NCI-H146 treated with DMSO at 0.1 percent for 48 hours (cell line): ENCODE results near the gene RBM41.
"Not testable (repeated sequence)": the region's sequence is repeated elsewhere in the genome, so short reads cannot be mapped to it uniquely, and the experiment has no call there.

ENCODE experiments used
- DNase-seq: peaks from one replicate; lab custom pipeline; 2025; ENCODE audit not compliant: unreplicated experiment; lab: John Stamatoyannopoulos, UW

RBM41 gene

DNA sequence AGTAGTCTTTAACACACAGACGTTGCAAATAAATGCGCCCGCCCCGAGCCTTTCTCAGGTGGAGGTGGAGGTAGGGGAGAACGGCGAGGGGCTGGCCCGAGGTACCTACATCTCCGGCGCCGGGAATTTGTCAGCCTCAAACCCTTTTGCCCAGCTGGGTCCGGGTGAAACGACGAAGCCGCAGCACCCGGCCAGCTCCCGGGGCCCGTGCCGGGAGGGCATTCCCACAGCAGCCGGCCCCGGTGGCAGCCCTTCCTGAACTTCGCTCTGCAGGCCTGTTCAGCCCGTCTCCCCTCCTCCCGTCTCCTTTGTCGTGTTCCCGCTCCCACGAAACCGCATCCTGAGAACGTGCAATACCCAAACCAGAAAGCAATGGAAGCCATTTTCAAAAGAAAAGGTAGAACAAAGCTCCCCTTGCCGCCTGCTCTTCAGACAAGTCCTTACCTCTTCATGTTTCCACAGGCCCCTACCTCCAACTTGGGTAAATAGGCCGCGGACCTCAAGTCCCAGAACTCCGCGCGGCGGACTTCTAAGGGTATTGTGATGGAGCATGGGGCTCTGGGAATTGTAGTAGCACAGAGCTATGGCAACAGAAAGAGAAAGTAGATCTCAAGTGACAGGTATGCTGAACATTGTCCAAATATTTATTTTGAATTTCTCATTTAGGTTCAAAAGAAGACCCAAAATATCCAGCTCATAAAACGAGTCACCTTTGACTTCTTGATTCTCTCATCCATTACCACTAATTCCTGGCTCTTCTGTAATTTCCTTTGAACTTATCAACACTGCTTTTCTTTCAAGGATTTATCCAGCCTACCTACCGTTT, at the start of gene RBM41:
Gene RBM41, minus strand, starts transcription at position 501 of the 826 bp plus-strand sequence. Its CDS starts 49 bp downstream, at position 452.
- peak; percentile 39 for DNase-seq

DNA sequence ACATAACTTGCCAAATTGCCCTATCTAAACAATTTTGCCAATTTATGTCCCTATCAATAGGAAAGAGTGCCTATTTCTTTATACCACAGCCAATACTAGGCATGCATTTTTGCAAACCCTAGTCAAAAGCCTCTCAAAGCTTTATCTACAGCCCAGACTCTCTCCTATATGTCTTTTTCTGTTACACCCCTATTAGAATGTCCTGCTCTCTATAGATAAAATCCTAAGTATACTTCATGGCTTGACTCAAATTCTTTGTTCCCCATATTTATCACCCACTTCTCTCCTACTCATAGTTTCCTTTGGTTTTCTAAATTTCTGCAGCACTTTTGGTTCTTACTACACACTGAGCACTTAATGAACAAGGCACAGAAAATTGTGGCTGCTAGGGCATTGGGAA, 49.6 kb upstream of the RBM41 start:
- DNase-seq = no peak

DNA sequence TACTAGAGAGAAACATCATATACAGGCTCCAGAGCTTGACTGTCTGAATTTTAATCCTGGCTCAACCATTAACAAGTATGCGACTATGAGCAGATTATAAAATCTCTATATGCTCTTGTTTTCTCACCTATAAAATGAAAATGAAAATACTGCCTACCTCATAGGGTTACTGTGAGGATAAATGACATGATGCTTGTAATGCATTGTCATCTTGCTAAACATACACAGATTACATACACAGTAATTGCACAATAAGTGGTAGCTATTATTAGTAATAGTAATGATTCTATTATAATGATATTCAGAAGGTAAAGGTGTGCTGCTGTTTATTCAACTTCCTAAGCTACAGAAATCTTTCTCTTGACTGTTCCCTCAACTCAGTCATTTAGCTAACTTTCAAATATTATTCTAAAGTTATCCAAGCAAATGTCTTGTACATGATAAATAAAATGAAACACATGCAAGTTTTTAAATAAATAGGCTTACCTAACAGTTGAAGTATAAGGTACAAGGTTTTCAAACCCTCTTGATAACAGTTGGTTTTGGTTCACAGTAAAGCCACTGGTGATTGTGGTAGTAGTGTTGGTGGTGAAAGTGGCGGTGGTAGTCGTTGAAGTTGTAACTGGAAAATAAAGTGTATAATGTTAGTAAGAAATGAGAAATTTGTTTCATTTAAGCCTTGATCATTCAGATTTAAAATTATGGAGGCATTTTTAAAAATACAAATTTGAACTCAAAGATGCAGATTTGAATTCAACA, 48.7 kb upstream of the RBM41 start:
- DNase-seq = no peak

DNA sequence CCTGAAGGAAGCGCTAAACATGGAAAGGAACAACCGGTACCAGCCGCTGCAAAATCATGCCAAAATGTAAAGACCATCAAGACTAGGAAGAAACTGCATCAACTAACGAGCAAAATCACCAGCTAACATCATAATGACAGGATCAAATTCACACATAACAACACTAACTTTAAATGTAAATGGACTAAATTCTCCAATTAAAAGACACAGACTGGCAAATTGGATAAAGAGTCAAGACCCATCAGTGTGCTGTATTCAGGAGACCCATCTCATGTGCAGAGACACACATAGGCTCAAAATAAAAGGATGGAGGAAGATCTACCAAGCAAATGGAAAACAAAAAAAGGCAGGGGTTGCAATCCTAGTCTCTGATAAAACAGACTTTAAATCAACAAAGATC, 39.0 kb upstream of the RBM41 start:
- DNase-seq = not testable (repeated sequence)

DNA sequence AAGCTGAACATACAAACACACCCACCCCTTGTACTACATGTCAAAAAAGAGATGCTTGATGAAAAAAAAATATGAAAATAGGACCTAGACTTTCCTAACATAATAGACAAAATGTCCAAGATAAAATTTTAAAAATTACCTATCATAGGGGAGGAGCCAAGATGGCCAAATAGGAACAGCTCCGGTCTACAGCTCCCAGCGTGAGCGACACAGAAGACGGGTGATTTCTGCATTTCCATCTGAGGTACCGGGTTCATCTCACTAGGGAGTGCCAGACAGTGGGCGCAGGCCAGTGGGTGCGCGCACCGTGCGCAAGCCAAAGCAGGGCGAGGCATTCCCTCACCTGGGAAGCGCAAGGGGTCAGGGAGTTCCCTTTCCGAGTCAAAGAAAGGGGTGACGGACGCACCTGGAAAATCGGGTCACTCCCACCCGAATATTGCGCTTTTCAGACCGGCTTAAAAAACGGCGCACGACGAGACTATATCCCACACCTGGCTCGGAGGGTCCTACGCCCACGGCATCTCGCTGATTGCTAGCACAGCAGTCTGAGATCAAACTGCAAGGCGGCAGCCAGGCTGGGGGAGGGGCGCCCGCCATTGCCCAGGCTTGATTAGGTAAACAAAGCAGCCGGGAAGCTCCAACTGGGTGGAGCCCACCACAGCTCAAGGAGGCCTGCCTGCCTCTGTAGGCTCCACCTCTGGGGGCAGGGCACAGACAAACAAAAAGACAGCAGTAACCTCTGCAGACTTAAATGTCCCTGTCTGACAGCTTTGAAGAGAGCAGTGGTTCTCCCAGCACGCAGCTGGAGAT, 37.2 kb upstream of the RBM41 start:
- not testable (repeated sequence) for DNase-seq

DNA sequence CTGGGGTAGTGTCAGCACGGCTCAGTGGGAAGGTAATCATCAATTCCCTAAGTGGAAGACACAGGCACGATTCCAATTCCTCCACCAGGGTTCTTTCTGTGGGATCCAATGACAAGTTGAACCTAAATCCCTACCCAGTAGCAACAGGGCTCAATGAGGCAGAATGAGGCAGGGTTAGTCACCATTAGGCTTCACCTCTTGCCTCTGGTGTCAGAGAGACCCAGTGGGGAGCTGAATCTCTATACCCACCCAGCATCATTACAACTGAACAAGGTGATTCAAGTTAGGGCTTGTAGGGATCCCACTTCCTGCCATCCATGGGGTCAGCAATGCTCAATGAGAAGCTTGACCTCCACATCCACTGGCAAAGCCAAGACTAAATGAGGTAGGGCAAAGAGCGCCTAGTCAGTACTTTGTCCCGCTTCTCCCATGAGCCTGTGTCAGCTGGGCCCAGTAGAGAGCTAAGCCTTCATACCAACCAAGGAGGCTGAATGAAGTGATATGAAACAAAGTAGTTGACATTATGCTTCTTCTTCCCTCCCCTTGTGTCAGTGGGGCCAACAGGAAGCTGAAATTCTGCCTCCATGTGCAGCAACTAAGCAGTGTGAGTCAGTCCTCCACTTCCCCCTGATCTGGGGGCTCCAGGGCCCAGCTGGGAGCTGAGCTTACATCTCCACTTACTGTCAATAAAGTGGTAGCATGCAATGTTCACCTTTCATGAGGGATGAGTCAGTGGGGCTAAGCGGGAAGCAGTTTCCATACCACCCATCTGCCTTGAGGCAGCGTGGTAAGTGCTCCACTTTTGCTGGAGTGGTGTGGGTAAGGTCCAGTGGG, 36.4 kb upstream of the RBM41 start:
- DNase-seq = peak; percentile 3

DNA sequence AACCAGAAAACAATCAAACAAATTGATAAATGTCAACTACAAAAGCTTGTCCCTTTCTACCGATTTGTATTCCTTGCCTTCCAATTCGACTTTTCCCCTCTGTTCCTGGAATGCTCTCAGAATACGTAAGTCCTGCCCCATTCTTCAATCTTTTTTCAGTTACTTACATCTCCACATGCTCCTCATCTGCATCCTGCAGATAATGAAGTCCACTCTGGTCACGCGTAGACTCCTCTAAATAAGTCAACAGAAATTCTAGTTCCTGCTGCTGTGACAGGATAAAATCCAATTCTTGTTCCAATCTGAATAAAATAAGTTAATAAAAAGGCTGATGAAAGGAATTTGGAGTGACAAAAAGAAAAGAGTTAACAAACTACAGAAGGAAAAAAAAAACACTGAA, 34.4 kb upstream of the RBM41 start:
- DNase-seq = no peak

DNA sequence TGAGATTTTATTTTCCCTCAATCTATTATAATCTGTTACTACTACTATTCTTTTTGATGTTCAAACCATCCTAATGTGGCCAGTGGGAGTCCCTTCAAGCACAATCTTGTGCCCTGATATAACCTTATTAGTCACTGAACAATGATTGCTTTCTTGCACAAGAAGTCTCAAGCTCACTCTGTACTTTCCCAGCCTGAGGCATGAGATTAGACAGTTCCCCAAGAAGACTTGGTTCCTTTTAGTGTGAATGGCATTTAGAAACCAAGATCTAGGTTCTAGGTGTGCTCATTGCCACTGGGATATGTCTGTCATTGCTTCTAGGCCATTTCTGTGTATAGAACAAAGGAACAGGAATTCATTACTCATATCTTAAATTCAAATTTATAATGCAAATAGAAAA, 28.0 kb upstream of the RBM41 start:
- DNase-seq = no peak

DNA sequence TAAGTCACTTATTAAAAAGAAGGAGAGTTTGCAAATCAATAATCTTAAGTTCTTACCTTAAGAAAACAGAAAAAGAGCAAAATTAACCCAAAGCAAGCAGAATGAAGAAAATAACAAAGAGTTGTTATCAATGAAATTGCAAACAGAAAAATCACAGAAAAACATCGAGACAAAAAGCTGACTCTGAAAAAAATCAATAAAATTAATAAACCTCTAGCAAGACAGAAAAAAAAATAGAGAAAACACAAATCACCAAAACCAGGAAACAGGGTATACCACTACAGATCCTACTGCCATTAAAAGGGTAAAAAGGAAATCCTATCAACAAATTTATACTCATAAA, 17.3 kb upstream of the RBM41 start:
- DNase-seq = no peak

DNA sequence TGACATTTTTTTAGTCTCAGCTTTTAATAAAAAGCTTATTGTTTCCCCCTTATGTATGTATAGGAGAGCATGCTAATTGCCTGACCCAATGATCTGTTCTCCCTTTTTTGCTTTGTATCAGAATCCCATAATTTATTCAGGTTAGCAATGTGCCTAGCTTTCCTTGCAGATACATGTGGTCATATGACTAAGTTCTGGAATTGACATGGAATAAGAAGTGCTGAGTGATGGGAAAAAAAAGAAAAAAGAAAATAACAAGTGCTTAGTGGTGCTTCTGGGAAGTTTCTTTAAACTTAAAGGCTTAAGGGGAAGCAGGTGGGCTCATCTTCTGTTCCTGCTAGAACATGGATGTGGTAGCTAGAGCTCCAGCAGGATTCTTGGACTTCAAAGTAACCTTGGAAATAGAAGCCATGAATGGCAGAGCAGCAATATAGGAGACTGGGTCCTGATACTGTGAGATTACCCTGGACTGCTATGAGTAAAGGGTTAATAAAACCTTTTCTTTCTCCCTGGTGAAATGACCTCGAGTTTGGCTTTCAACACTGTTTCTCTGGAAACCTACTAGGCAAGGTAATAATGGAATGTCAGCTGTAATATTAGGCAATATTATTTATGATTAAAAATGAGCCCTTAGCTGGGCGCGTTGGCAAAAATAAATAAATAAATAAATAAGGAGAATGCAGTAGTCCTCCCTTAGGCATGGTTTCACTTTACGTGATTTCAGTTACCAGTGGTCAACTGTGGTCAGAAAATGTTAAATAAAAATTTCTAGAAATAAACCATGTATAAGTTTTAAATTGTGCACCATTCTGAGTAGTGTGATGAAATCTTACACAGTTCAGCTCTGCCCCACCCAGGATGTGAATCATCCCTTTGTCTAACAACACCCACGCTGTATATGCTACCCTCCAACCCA, 16.7 kb upstream of the RBM41 start:
- no peak for DNase-seq

DNA sequence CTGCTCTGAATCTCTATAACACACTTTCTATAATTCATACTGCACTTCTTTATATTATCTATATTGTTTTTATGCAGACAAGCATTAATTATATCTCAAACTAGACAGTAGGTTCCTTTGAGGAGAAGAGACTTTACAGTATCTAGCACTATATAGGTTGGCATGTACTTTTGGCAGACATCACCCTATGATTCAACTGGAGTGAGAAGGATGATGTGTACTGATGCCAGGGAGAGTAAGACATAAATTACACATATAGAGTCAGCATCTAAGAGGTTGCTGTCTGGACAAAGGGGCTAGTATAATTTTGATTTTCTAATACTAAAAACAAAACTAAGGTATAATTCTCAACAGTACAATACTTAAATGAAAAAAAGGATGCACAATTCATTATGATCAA, 5.1 kb upstream of the RBM41 start:
- no peak for DNase-seq

DNA sequence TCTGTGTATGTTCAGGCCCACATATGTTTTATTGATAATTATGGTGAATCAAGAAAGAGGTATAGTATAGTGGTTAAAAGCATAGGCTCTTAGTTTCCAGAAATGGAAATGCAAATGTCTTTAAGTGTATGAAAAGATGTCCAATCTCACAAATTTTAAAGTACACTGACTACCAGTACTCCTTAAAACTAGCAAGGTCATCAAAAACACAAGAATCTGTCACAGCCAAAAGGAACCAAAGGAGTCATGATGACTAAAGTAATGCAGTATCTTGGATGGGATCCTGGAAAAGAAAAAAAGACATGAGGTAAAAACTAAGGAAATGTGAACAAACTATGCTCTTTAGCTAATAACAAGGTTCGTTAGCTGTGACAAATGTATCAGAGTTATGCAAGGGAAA, 661 bp upstream of the RBM41 start:
- DNase-seq = no peak

DNA sequence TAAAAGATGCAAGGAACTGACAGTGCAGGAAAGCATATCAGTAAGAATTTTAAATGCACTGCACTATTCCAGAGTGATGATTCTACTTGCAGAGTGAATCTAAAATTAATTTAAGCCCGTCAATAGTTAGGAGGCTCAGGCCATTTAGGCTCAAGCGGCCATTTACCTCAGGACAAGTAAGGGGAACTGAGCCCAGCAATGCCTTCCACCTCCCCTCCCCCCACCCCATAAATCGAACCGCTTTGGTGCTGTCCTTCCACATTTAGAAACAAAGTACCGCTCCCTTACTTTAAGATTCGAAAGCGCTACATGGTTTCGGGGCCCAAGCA, 665 bp downstream of the RBM41 start:
- DNase-seq = no peak

DNA sequence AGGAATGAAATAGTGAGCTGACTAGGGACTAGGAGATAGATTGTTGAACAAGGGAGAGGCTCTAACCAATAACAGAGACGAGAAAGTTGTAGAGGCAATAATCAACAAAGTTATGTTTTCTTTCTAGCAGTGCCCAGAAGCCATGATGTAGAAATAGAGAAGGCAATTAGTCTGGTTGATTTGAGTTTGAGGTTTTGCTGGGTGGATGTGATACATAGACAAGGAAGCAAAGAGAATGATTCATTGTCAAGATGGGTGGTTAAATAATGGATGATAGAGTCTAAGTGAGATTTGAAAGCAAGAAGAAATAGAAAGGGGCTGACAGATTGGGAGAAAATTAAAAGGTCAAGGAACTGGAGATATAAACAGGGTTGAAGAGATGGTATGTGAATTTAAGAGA, 11.2 kb downstream of the RBM41 start:
- no peak for DNase-seq

DNA sequence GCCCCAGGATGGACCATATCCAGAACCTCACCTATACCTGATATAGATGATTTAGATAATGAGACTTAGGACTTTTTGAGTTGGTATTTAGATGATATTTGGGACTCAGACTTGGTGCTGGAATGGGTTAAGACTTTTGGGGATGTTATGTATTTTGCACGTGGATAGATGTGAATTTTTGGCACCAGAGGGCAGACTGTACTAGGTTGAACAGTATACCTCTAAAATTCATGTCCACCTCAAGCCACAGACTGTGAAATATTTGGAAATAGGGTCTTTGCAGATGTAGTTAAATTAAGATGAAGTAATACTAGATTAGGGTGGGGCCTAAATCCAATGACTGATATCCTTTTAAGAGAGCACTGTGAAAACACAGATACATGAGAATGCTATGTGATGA, 15.6 kb downstream of the RBM41 start:
- DNase-seq = no peak

DNA sequence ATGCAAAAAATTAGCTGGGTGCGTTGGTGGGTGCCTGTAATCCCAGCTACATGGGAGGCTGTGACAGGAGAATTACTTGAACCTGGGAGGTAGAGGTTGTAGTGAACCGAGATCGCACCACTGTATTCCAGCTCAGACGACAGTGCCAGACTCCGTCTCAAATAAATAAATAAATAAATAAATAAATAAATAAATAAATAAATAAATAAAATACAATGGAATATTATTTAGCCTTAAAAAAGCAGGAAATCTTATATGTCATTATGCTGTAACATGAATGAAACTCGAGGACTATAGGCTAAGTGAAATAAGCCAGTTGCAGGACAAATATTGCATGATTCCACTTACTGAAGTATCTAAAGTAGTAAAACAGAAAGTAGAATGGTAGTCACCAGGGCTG, 42.5 kb downstream of the RBM41 start:
- DNase-seq = no peak

DNA sequence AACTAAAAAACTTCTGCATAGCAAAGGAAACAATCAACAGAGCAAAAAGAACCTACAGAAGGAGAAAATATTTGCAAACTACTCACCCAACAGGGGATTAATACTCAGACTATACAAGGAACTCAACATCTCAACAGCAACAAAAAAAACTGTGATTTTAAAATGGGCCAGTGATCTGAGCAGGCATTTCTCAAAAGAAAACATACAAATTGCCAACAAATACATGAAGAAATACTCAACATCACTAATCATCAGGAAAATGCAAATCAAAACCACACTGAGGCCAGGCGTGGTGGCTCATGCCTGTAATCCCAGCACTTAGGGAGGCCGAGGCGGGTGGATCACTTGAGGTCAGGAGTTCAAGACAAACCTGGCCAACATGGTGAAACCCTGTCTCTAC, 60.9 kb downstream of the RBM41 start:
- not testable (repeated sequence) for DNase-seq

DNA sequence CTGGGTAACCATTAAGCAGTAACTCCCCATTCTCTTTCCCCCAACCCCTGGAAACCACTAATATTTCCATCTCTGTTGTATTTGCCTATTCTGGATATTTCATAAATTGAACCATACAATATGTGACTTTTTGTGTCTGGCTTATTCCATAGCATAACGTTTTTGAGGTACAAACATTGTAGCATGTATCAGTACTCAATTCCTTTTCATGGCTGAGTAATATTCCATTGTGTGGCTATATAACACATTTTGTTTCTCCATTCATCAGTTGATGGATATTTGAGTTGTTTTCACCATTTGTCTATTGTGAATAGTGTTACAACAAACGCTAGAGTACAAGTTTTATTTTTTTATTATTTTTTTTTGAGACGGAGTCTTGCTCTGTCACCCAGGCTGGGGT, 63.6 kb downstream of the RBM41 start:
- no peak for DNase-seq

DNA sequence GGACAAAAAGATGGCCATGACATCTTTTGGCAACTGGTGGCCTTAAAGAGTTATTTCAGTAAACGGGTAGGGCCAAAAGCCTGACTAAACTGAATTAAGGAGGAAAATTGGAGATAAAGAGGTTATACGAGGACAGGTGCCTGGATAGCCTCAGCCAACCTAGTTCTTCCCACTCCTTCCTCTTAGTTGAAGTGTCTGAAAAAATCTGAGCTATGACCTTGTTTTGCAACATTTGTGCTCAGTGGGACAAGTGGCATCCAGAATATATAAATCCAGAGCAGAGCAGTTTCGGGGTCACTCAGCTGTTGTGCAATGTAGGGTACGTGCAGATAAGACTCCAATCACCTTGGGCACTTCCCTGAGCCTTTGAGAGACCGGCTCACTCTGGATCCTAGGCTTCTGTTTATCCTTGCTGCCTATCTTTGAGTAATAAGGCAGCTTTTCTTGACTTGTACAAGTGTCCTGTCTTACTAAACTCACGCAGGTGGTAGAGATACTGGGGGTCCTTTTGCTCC, 68.4 kb downstream of the RBM41 start:
- DNase-seq = no peak

DNA sequence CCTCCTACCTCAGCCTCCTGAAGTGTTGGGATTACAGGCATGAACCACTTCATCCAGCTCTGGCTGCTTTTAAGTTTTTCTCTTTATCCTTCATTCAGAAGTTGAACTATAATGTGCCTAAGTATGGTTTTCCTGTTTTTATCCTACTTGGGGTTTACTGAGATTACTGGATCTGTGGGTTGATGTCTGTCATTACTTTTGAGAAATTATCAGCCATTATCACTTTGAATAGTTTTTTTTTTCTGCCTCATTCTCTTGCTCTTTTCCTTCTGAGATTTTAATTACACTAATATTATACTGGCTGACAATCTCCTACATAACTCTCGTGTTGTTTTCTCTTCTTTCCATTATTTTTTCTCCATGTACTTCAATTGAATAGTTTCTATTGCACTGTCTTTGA, 71.0 kb downstream of the RBM41 start:
- no peak for DNase-seq
